OCI-LY7 (cell line): ENCODE data around the gene TAL1.

Experiments used
- CTCF ChIP-seq: fragments of 200-600 bp; sonication (generic); conservative IDR thresholded peaks from 2 replicates; pipeline ENCODE4 v1.5.1; 2014; ENCODE audit warnings: mild to moderate bottlenecking, antibody characterized with exemption, low read length, moderate library complexity, mixed read lengths
- EZH2phosphoT487 ChIP-seq: fragments of 200-600 bp; sonication (generic); IDR thresholded peaks from 2 replicates; pipeline ENCODE4 v1.6.1; 2018; ENCODE audit warnings: low read depth, borderline replicate concordance, mild to moderate bottlenecking, mixed run types, antibody characterized with exemption, low read length, moderate library complexity, mixed read lengths

- TF ChIP-seq CTCF (no peak), EZH2phosphoT487 (no peak)
These were observed 35.4 kb downstream of the TAL1 start for GRCh38 chr1:47196622-47197021.
